Medulla oblongata (tissue), 1 donor: ENCODE measurements around the gene ALDH1L2.

Experiments used
- DNase-seq: peaks from one replicate; pipeline ENCODE4 v3.0.0-alpha.2; 2015; ENCODE audit errors: extremely low spot score

ALDH1L2 gene

GRCh38 chr12:105033851-105034250 is 50.4 kb downstream of the ALDH1L2 start:
- no peak for DNase-seq

GRCh38 chr12:105032703-105033357 is 51.4 kb downstream of the ALDH1L2 start:
- no peak for DNase-seq

DNA sequence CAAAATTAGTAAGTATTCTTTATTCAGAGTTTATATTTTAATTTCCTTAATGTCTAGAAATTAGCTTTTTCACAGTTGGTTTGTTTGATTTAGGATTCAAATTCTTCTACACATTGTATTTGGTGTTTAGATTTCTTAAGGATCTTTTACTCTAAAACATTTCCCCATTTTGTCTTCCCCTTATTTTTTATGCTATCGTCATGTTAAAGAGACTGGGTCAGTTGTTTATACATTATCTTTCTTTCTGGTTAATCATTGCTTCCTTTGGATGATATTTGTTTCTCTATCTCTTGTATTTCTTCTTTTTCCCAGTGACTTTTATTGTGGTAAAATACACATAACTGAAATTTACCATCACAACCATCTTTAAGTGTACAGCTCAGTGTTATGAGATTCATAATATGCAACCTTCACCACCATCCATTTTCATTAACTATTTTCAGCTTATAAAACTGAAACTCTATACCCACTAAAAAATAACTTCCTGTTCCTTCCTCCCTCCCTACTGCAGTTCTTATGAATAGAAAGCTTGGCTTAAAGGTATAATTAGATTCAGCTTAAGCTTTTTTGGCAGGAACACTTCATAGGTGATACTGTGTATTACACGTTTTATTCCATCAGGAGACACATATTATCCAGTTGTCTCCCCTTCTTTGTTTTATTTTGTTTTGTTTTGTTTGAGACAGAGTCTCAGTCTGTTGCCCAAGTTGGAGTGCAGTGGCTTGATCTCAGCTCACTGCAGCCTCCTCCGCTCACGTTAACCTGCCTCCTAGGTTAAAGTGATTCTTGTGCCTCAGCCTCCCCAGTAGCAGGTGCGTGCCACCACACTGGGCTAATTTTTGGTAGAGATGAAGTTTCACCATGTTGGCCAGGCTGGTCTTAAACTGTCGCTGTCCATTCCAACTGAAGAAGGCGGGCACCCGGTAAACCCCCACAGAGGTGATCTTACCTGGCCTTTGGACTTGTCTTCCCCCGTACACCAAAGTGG is 53.1 kb downstream of the ALDH1L2 start:
- DNase-seq, result no peak

GRCh38 chr12:105026411-105026810 is 57.8 kb downstream of the ALDH1L2 start:
- no peak for DNase-seq

DNA sequence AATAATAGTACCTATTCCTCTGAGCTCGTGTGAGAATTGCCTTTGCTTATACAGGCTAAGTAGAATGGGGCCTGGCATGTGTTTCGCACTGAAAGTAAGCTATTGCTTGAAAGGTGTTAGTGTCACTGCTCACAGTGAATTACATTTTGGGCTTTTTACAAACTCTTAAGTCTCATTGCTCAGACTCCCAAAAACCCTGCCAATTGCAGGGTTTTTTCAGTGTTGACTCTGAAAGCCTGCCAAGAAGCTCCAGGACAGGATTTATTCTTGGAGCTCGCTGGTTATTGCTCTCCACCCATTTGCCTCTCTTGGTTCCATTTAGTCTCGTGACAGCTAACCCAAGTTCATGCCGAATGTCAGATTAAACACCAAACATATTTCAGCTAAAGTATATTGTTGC is 58.4 kb downstream of the ALDH1L2 start:
- DNase-seq, result peak; percentile 86

DNA sequence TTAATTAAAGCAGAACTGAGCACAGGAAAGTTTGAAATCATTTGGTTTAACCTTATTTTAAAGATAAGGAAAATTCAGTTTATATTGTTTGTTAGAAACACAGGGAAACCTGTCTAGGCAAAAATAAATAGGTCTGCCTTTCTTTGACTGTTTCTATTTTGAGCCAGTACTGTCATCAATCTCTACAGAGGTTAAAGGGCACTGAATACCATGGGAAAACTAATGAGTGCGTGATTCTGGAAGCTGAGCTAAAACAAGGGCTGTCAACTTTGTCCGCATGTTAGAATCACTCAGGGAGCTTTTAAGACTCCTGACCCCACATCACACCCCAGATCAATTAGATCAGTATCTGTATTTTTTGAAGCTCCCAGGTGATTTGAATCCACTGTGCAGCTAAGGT is 59.3 kb downstream of the ALDH1L2 start:
- no peak for DNase-seq

DNA sequence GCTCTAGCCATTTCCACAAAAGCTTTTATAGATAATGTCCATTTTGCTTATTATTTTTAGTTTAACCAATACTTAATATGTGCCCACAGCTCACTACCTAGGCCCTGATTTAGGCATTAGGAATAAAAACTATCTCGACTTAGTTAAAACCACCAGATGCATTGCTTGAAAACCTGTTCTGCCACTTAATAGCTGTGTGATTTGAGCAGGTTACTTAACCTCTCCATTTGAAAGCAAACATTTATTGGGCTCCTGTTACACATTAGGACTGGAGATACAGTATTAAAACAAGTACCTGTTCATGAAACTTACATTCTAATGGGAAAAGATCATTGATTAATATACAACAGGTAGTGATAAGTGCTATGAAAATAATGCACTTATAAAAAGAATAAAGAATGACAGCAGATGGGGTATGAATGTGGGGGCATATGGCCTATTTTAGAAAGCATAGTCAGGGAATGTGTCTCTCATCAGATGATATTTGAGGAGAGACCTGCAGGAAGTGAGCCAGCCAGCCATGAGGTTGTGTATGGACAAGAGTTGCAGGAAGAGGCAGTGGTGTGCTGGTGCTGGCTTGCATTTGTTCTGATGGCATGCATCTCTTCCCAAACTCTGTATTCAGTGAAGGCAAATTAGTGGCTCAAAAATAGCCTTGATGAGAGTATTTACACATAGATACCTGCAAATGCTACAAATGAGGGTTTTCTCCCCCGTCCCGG is 63.9 kb downstream of the ALDH1L2 start:
- DNase-seq, result no peak

- DNase-seq, result no peak
These were observed 65.5 kb downstream of the ALDH1L2 start for GRCh38 chr12:105018776-105019175.

- no peak for DNase-seq
These were observed 66.2 kb downstream of the ALDH1L2 start for GRCh38 chr12:105018012-105018411.

- no peak for DNase-seq
These were observed 68.7 kb downstream of the ALDH1L2 start for GRCh38 chr12:105015543-105015942.

DNA sequence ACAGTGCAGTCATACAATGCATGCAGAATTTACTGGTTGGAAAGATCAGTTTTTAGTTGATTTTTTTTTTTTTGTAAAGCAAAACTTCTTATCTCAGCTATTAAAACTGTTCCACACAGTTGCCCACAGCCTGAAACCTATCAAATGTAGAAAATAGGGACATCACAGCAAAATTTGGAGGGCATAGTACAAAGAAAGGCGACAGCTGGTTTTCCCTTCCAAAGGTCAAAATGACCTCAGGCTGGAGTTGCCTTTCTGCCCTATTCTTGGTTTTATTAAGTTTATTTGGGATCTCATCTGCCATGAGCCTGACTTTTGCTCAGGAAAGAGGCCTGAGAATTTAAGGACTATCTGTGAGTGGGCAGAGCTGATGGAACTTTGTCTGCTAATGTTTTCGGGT is 69.7 kb downstream of the ALDH1L2 start:
- DNase-seq, result no peak

DNA sequence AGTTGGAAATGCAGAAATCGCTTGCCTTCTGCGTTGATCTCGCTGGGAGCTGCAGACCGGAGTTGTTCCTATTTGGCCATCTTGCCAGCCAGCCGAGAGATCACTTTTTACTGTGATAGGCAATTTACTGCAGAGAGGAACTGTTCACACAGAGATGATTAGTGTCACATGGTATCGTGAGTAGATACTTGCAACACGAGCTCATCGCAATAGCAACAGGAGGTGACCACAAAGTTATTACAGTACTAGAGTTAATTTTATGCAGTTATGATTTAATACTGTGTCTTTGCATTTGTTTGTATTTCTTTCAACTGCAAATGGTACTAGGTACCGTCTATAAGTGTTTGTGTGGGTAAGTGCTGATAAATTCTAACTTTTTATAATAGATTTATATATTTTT is 70.4 kb downstream of the ALDH1L2 start:
- no peak for DNase-seq

GRCh38 chr12:105001476-105001875 is 82.8 kb downstream of the ALDH1L2 start:
- DNase-seq, result no peak

GRCh38 chr12:104999347-104999685 is 84.9 kb downstream of the ALDH1L2 start:
- no peak for DNase-seq

DNA sequence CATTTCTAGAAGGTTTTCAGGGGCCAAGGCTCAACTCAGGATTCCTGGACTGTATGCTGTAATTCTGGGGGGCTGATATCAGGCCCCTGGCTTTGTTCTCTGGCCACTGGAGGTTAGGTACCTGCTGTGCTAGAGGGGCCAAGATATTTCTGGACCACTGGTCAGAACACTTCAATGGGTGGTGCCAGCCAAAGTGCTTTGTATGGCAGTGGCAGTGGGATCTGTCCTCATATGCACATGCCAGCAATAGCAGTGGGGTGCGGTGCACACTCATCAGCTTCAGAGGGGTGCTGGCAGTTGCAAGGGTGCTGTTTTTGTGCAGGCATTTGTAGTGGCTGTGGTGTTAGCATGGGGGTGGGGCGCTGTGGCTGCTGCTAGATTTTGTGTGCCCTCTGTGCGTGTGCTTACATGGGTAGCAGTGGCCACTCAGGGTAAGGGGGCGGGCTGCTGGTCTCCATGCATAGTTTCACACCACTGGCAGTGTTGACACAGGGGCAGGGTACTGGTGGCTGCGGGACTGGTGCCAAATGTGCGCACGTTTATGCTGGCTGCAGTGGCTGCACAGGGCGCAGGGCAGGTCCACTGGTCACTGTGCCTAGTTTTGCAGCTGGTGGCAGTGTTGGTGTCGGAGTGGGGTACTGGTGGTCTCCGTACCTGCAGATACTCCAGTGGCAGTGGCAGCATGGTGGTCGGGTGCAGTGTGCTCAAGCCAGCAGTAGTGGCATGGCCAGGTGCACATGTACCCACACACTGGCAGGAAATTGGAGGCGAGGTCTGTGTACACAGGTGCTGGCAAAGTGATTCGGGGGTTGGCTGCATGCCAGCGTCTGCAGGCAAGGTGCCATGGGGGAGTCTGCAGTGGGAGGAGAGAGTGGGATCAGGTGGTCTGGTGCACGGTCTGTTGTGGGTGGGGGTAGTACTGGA is 85.6 kb downstream of the ALDH1L2 start:
- DNase-seq, result no peak

DNA sequence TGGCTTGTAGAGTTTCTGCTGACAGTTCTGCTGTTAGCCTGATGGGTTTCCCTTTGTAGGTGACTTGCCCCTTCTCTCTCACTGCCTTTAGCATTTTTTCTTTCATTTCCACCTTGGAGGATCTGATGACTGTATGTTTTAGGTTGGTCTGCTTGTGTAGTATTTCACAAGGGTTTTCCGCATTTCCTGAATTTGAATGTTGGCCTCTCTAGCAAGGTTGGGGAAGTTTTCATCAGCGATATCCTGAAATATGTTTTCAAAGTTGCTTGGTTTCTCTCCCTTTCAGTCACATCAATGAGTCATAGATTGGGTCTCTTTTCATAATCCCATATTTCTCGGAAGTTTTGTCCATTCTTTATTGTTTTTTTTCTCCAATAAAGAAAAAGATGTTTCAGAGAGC is 86.7 kb downstream of the ALDH1L2 start:
- DNase-seq, result no peak

- DNase-seq, result no peak
These were observed 89.9 kb downstream of the ALDH1L2 start for GRCh38 chr12:104994336-104994735.

- DNase-seq, result no peak
These were observed 92.6 kb downstream of the ALDH1L2 start for GRCh38 chr12:104991565-104992128.

DNA sequence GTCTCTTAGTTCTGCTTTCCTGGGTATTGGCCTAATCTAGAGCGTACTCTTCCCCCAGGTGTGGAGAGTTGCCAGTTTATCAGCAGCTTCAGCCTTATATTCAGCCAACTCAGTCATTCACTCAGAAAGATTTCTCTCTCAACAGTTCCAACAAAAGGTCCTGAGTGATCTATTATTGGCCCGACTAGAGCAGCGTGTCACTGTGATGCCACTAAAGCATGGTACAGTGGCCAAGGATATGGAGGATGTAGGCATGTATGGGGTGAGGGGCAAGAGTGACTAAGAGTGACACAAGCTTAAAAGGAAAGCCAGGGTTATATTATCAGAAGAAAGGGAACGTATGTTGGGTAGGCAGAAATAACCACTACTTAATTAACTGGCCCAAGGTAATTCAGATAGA is 93.3 kb downstream of the ALDH1L2 start:
- no peak for DNase-seq

- DNase-seq, result peak; percentile 95
These were observed 98.0 kb downstream of the ALDH1L2 start, which contains the start of gene NOPCHAP1 for GRCh38 chr12:104986022-104986941. TSS of gene NOPCHAP1 (plus strand) at chr12:104986316. CDS start at chr12:104986353, 37 bp downstream.
